GM12878 (cell line): ENCODE data around the gene CYP2U1. TPM values are rescaled to one million over a fixed set of nuclear protein-coding genes. Genes with fewer than 3 reads are reported as not detected.

Source experiments
- ATAC-seq: fragments of 200-7000 bp; cut with Tn5 transposase; 3 replicates; pipeline ENCODE4 v1.9.1; 2020; ENCODE audit warnings: mild to moderate bottlenecking, moderate library complexity
- BruUV-seq: library from RNA; stranded (reverse); fragments of 400-500 nt; replicated peaks from 2 replicates; lab custom pipeline; 2021; lab: Mats Ljungman, UMichigan
- CTCF ChIA-PET: fragments of 300-600 bp; sonication (Branson Sonifier 250); formaldehyde crosslinking; extraction: SDS; loops from one replicate; lab custom pipeline; 2021; ENCODE audit warnings: inconsistent platforms; lab: Yijun Ruan, JAX
- POLR2A ChIA-PET: fragments of 350-600 bp; formaldehyde crosslinking; extraction: SDS; loops from one replicate; lab custom pipeline; 2021; ENCODE audit warnings: inconsistent platforms; lab: Charles Lee
- RAD21 ChIA-PET: fragments of 300-600 bp; sonication (Branson Sonifier 250); formaldehyde crosslinking; loops from one replicate; lab custom pipeline; 2023; ENCODE audit warnings: antibody characterized with exemption; ENCODE audit not compliant: unreplicated experiment; lab: Charles Lee
- SMC1A ChIA-PET: fragments of 300-600 bp; sonication (Branson Sonifier 250); formaldehyde crosslinking; loops from one replicate; lab custom pipeline; 2023; ENCODE audit not compliant: unreplicated experiment, uncharacterized antibody; lab: Charles Lee
- DNase-seq: peaks from one replicate; pipeline ENCODE4 v3.0.0-alpha.2; 2011; ENCODE audit warnings: low read depth, low spot score
- FAIRE-seq: peaks from 3 replicates; lab custom pipeline; 2011; peaks lifted over from hg19 to GRCh38; lab: Jason Lieb, UNC
- H2AFZ ChIP-seq: 2 replicates; pipeline ENCODE4 v1.6.0; 2011; ENCODE audit warnings: low read depth, low read length, control low read depth; ENCODE audit not compliant: control insufficient read depth
- H3K27ac ChIP-seq: 2 replicates; pipeline ENCODE4 v1.5.1; 2011; ENCODE audit warnings: control low read depth; ENCODE audit not compliant: control insufficient read depth, insufficient read depth
- H3K27me3 ChIP-seq, 2 experiments: replicated peaks in 1 of 2; 2 replicates each; pipeline versions ENCODE4 v1.6.0 to v1.6.1; 2011; ENCODE audit warnings: low read length in 1 of 2; ENCODE audit not compliant: control insufficient read depth in 2 of 2, insufficient read depth in 2 of 2
- H3K36me3 ChIP-seq, 2 experiments: 2 replicates each; pipeline ENCODE4 v1.5.1; 2011; ENCODE audit warnings: low read length in 1 of 2; ENCODE audit not compliant: control insufficient read depth in 2 of 2, insufficient read depth in 2 of 2
- H3K4me1 ChIP-seq: 2 replicates; pipeline ENCODE4 v1.6.1; 2011; ENCODE audit warnings: mild to moderate bottlenecking, low read length, moderate library complexity, mixed read lengths; ENCODE audit not compliant: control insufficient read depth, insufficient read depth
- H3K4me2 ChIP-seq: 2 replicates; pipeline ENCODE4 v1.6.0; 2011; ENCODE audit warnings: control low read depth; ENCODE audit not compliant: control insufficient read depth, insufficient read depth
- H3K4me3 ChIP-seq: fragments of 200-600 bp; sonication (generic); 2 replicates; pipeline ENCODE4 v1.5.1; 2016
- H3K79me2 ChIP-seq: 2 replicates; pipeline ENCODE4 v1.6.0; 2011; ENCODE audit warnings: low read length; ENCODE audit not compliant: control insufficient read depth, insufficient read depth
- H3K9ac ChIP-seq: 2 replicates; pipeline ENCODE4 v1.8.0; 2011; ENCODE audit warnings: low read length, control low read depth, mixed read lengths; ENCODE audit not compliant: control insufficient read depth, insufficient read depth
- H3K9me3 ChIP-seq: replicated peaks from 3 replicates; pipeline ENCODE4 v1.5.1; 2011; ENCODE audit warnings: mild to moderate bottlenecking, low read length; ENCODE audit not compliant: control insufficient read depth, insufficient read depth
- H4K20me1 ChIP-seq: 2 replicates; pipeline ENCODE4 v1.6.0; 2011; ENCODE audit not compliant: control insufficient read depth, insufficient read depth
- BRCA1 ChIP-seq: IDR thresholded peaks from 2 replicates; pipeline ENCODE4 v1.6.1; 2011; ENCODE audit warnings: low read depth, low read length, improper control_type of control experiment
- EGR1 ChIP-seq, 2 experiments: IDR thresholded peaks; 1 replicate in 1 of 2; 2 replicates in 1 of 2; pipeline ENCODE4 v1.6.1; 2011 to 2012; ENCODE audit warnings: low read depth in 2 of 2, low read length in 2 of 2, borderline replicate concordance in 1 of 2, mild to moderate bottlenecking in 1 of 2, moderate library complexity in 1 of 2
- IRF3 ChIP-seq: fragments of 450-650 bp; IDR thresholded peaks from 2 replicates; pipeline ENCODE4 v1.6.1; 2014; ENCODE audit warnings: mild to moderate bottlenecking
- IRF4 ChIP-seq: IDR thresholded peaks from 2 replicates; pipeline ENCODE4 v1.6.1; 2011; ENCODE audit warnings: low read depth, low read length
- NKRF ChIP-seq: fragments of 450-650 bp; conservative IDR thresholded peaks from 2 replicates; pipeline ENCODE4 v1.6.1; 2017; ENCODE audit warnings: mild to moderate bottlenecking, moderate library complexity
- SIX5 ChIP-seq: IDR thresholded peaks from 2 replicates; pipeline ENCODE4 v1.6.1; 2011; ENCODE audit warnings: mild to moderate bottlenecking, low read depth, low read length, moderate library complexity; ENCODE audit not compliant: severe bottlenecking
- SREBF1 ChIP-seq: IDR thresholded peaks from 2 replicates; pipeline ENCODE4 v1.6.1; 2012; ENCODE audit warnings: mild to moderate bottlenecking, low read length
- TBL1XR1 ChIP-seq: IDR thresholded peaks from 2 replicates; pipeline ENCODE4 v1.6.1; 2012; ENCODE audit warnings: low read depth, low read length, improper control_type of control experiment
- USF1 ChIP-seq: IDR thresholded peaks from 2 replicates; pipeline ENCODE4 v1.6.1; 2011; ENCODE audit warnings: borderline replicate concordance, low read depth, mild to moderate bottlenecking, moderate library complexity, mixed read lengths, low read length; ENCODE audit not compliant: insufficient read depth; ENCODE audit errors: extremely low read length
- WGBS: methylation state at CpG from one replicate; pipeline ENCODE4 v1.1.6; 2016; ENCODE audit warnings: low lambda C conversion rate; ENCODE audit not compliant: insufficient replicate concordance, insufficient coverage; ENCODE audit errors: missing lambda C conversion rate; 5-methylcytosine and 5-hydroxymethylcytosine counted together
- in situ Hi-C: fragments of 300-500 bp; cut with MboI; formaldehyde crosslinking; loops from 9 replicates; pipeline ENCODE4 v1.14.3; 2018; ENCODE audit warnings: mixed read lengths
- intact Hi-C: fragments of 100-400 bp; cut with micrococcal nuclease; formaldehyde crosslinking; loops from one replicate; pipeline ENCODE4 v1.14.2; 2022; ENCODE audit not compliant: unreplicated experiment
- polyA plus RNA-seq, 11 experiments: library from polyadenylated mRNA; depleted of rRNA in 4 of 11; unstranded in 6 of 11; stranded (reverse) in 5 of 11; fragments of >200 nt; fragmentation: Nextera tagmentation in 4 of 11; fragmentation: Illumina TruSeq in 1 of 11; extraction: Ambion mirVana in 4 of 11; extraction: Trizol in 1 of 11; gene quantifications; 1 replicate in 1 of 11; 2 replicates in 10 of 11; pipeline versions ENCODE4 v1.2.1 to v1.2.3, GENCODE V29; 2011 to 2016; ENCODE audit warnings: inconsistent platforms in 2 of 11, missing spikeins in 2 of 11, low read depth in 1 of 11
- total RNA-seq, 4 experiments: library from RNA; depleted of rRNA in 3 of 4; stranded (reverse); fragments of >200 nt in 3 of 4; fragmentation: Illumina TruSeq in 1 of 4; extraction: Trizol in 1 of 4; gene quantifications; 2 replicates each; pipeline versions ENCODE4 v1.2.1 to v1.2.3, GENCODE V29; 2013 to 2021

The CYP2U1 gene
- total and polyA plus RNA-seq, 10 of the 15 experiments (the other 5 are each of a cell fraction or from before 2014, with no cell fraction given): 0.41 to 3.4 (median 2.9) TPM

GRCh38 chr4:107945809-107946208 is 14.5 kb downstream of the CYP2U1 start:
- BruUV-seq: no TSS peak
- SMC1A ChIA-PET: interaction anchor here (0.8 kb wide), 1 partner anchor 46 kb away, joined by 3 read pairs; no protein-coding TSS in a partner anchor
- no peaks in the 10 kb centered on the region for H3K9me3 ChIP-seq
- H4K20me1 ChIP-seq: no peaks in the 10 kb centered on the region
- no peaks in the 10 kb centered on the region for H3K36me3 ChIP-seq
- in situ Hi-C loops: no loop called here
- H3K9ac ChIP-seq: no peak overlapping the region
- POLR2A ChIA-PET: no interaction called here
- WGBS: 97% methylated on average over 3 of the region's 3 CpGs
- FAIRE-seq: no peak
- no peaks in the 10 kb centered on the region for H3K27me3 ChIP-seq
- no peak for TF ChIP-seq NKRF
- TF ChIP-seq EGR1 (IDR thresholded peaks at IDR 0.05; ENCODE audit: borderline replicate concordance in 1 of 2, low read depth in 2 of 2, low read length in 2 of 2): no peak
- no peak for TF ChIP-seq IRF4
- no peak for TF ChIP-seq SREBF1
- no peak for TF ChIP-seq BRCA1
- TF ChIP-seq USF1: no peak
- TF ChIP-seq TBL1XR1: no peak
- no peak for TF ChIP-seq IRF3
- TF ChIP-seq SIX5: no peak
- no peak for ATAC-seq
- no peak overlapping the region for H3K4me2 ChIP-seq
- no peak overlapping the region for H2AFZ ChIP-seq
- no peak for DNase-seq
- no peak overlapping the region for H3K27ac ChIP-seq
- intact Hi-C loops: no loop called here
- H3K79me2 ChIP-seq: no peaks in the 10 kb centered on the region
- RAD21 ChIA-PET: no interaction called here
- H3K4me1 ChIP-seq: no peaks in the 10 kb centered on the region
- no peak overlapping the region for H3K4me3 ChIP-seq
- CTCF ChIA-PET: no interaction called here
